SKM-1 treated with dmso at 0.1 percent for 144 hours (cell line): ENCODE data around the gene TMEM120B.
A peak's percentile ranks its signal among the peaks of the same experiment; 100 is the strongest.

ENCODE experiments used
- DNase-seq: peaks from one replicate; lab custom pipeline; 2025; ENCODE audit not compliant: unreplicated experiment; lab: John Stamatoyannopoulos, UW

TMEM120B gene

DNA sequence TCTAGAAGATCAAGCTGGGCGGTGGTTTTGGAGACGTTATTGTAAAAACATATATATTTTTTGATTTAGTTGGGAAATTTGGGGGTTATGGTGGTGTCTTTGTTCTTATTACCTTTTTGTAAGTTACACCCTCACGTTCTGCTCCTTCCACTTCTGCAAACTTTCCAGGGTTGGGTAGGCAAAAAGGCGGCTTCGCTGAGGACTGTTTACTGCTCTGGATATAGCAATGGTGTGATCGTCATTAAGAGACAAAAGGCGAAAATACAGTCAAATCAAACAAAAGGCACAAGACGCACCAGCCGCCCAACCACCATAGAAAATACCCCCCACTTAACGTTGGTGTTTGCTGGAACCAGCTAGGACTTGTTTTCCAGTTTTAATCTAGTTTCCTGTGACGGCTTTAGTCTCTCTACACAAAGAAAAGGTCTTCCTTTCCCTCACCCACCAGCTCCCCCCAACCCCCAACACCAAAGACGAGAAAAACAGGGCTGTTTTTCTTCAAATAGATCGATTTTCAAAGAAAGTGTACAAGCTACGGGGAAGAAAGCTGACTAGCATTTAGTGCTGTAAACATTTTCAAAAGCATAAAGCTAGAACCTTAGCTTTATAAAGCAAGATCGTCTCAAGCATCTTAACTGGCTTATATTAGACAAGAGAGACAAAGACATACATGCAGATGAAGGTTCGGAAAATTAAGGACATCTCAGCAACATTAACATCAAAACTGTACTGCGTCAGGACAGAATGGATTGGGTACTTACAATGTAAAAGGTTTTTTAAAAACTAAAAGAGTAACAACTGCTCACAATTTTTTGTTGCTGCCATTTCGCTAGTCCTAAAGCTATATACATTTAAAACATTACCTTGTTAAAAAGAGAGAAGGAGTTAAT is 89.3 kb downstream of the TMEM120B start:
- no peak for DNase-seq

DNA sequence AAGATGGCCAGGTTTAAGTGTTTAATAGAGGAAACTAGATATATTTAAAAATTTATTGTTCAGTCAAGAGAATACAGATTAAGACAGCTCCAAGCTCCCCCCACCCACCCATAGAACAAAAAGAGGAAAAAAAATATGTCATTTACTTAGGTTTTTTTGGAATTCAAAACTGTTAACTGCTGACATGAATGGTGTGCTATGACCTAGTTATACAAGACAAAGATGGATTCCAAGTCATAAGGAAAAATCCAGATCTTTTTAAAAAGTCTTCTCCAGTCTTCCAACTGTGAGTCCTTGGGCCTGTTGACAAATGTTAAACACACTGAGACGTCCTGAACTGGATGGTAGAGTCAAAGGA is 89.9 kb downstream of the TMEM120B start:
- DNase-seq, result no peak

DNA sequence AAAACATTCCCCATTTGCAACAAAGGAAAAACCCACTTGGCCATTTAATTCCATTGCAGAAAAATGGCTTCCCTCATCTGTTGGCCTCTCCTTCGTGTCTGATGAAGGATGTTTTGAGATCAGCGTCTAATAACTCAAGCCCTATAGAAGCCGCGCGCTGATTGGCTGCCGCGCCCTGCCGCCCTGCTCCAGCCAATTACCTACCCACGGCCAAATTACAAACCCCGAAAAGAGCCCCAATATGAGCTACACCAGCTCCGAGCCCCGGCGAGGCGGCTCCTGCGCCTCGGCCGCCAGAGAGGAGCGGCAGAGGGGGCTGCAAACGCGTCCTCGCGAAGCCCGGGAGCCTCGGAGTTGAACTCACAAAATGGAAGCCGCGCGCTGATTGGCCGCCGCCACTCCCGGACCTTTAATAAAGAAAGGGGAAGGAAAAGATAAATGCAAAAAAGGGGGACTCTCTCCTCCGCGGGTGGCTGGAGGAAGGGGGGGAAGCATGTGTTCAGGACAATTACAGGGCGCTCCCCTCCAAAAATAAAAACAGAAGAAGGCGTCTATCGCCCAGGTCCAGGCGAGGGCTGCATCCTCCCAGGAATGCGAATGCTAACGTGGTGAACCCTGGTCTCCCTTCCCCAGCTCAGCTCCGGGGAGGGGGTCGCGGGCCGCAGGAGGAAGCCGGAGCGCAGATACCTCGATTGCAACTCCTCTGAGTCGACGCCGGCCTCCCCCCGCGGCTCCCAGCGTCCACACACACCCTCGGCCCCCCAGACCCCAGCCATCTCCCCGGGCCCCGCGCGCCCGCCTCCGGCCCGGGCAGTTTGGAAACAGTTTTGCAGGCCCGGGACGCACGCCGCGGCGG is 90.5 kb downstream of the TMEM120B start:
- peak; percentile 78 for DNase-seq

DNA sequence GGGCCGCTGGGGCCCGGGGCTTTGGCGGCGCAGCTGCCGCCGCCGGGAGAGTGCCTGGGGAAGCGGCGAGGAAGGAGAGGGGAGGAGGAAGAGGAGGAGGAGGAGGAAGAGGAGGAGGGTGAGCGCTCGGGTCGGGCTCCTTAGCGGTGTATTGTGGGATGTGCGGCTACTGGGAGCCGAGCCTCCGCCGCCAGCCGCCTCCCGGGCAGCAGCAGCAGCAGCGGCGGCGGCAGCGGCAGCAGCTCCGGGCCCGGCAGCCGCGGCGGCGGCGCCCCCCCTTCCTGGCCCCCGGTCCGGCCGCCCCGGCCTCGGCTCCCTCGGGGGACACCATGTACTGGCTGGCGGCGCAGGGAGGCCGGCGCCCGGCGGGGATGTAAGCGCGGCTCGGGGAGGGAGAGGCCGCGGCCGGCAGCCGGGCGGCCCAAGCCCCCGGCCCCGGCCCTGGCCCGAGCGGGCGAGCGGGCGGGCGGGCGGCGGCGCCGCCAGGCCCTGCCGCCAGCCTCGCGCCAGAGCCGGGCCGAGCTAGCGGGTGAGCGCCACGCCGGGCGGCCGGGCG is 91.4 kb downstream of the TMEM120B start, which contains the start of gene SETD1B:
TSS of gene SETD1B (plus strand) at position 149 of the 556 bp plus-strand sequence. CDS start 729 bp downstream, outside the sequence.
- peak; percentile 65 for DNase-seq

DNA sequence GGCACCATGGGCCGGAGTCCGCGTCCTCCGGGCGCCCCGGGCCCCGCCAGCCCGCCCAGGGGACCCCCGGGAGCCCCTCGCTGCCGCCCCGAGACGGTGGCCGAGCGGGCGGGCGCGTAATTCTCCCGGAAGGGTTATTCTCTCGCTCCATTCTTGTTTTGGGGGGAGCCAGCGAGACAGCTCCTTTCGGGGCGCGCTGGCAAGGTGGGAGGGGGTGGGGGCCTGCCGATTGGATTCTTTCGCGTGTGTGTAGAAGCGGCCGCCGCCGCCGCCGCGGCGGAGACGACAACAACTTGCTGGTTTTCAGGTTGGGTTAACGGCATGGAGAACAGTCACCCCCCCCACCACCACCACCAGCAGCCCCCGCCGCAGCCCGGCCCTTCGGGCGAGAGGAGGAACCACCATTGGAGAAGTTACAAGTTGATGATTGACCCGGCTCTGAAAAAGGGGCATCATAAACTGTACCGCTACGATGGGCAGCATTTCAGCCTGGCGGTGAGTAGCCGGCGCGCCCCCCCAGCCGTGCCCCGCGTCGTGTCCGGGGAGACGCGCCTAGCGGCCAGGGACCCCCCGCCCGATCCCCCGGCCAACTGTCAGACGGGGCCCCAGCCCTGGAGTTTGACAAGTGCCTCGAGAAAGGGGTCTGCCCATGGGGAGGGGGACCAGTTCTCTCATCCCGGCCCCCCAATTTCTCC is 92.0 kb downstream of the TMEM120B start:
- DNase-seq, result no peak

DNA sequence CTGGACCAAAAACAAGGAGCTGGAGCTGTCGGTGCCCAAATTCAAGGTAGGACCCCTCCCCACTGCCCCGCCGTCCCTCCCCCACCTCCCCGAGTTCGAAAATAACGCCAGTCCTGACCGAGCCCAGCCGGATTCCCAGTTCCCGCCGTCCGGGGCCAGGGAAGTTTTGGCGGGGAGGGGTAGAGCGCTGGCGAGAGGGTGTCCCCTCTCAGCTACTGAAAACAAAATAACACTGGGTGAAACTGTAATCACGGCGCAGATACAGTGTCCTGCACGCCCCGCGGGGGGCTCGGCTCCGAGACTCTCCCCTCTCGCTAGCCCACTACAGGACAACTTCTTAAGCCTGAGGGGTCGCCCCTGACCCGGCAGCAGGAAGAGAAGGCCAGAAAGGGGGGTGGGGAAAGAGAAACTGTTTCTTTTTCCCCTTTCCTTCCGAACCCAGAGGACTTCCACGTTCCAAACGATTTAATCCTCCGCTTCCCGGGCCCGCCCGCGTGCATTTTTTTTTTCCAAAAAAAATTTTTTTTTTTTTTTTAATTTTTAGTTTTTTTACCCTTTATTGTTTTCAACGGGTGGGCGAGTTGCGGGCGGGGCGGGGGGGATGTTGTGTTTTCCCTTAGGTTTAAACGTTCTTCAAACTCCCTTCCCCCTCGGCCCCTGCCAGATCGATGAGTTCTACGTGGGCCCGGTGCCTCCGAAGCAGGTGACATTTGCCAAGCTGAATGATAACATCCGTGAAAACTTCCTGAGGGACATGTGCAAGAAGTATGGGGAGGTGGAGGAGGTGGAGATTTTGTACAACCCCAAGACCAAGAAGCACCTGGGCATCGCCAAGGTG is 92.8 kb downstream of the TMEM120B start:
- DNase-seq, result no peak

DNA sequence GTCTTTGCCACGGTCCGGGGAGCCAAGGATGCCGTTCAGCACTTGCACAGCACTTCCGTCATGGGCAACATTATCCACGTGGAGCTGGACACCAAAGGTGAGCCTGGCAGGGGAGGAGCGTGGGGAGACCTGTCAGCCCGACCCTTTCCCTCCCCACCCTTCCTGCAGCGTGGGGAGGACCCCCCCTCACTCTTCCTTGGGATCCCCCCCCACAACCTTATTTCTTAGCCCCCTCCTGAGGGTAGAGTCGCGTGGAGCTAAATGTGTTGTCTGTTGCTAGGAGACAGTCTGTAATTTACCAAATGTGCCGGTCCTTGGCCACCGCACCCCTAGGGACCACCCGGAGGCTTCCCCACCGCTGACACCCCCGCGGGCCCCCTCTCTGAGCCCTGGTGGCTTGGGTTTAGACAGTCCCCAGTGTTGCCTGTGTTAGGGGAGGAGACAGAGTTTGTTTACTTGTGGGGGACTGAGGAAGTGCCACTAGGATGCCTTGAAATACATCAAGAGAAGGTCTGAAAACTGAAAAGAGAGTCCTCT is 93.5 kb downstream of the TMEM120B start:
- no peak for DNase-seq

DNA sequence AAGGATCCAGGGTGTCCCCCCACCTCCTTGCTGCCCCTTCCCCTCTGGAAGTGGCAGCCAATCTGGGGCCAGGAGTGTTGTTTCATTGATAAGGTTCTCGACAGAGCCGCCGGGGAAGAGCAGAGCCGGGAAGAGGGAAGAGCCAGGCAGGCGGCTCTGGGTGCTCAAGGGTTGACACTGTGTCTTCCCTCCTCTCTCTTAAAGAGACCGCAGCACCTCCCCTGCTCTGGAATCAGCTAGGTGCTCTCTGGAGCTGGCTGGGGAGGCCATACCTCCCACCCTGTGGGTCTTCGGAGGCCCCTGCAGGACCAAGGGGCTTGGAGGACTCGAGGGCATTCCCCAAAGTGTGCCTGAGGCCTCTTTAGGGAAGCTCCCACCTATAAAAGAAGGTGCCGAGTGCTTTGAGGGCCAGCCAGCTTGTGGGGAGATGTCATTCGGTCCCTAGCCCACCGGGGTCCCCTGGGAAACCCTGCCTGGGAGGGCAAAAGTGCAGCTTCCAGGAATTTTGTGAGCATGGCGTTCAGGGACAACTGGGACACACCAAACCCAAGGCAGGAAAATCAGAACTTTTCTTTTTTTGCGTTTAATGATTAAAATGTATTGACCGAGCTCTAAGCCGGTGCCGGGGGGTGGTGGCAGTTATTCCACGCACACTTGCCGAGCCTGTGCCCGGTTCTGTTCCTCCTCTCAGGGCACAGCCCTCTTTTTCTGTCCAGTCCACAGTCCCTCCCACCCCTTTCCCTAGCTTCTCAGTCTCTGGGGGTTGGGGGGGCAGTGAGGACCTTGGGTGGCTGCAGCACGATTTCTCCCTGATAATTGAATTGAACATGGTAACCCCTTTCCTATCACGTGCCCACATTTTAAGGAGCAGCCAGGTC is 94.2 kb downstream of the TMEM120B start:
- no peak for DNase-seq

DNA sequence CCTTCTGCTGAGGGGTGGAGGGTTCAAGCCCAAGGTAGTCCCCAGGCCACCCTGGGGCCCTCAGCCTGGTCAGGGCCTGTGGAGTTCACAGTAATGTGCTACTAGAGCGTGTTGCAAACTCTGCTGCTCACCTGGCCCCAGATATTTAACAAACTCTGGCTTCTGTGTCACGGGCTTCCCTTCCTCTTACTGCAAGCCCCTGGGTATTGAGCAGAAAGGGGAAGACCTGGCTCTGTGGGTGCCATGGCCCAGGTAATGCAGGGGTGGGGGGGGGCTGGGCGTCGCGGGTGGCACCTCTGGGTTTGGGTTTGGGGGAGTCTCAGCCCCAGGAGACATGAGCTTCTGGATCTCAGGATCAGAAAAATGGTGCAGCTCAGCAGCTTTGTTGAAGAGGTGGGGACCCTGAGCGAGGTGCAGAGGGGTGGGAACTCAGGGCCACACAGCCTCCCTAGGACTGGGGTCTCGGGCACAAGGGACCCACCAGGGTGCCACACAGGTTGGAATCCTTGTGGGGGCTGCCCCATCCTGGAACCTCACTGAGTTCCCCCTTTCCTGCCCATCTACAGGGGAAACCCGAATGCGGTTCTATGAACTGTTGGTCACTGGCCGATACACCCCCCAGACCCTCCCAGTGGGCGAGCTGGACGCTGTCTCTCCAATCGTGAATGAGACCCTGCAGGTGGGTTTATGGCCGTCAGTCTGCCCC is 95.2 kb downstream of the TMEM120B start:
- DNase-seq, result no peak

DNA sequence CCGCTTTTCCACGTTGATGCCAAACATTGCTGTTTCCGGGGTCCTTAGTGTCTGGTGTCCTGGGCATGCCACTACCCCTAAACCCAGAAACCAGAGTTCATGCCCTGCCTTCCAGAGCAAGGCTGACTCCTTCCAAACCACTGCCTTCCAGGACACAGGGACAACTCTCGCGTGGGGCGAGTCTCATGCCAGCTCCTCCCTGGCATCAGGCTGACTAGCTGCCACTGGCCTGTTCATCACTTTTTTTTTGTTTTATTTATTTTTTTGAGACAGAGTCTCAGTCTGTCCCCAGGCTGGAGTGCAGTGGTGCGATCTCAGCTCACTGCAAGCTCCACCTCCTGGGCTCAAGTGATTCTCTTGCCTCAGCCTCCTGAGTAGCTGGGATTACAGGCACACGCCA is 96.1 kb downstream of the TMEM120B start:
- no peak for DNase-seq

DNA sequence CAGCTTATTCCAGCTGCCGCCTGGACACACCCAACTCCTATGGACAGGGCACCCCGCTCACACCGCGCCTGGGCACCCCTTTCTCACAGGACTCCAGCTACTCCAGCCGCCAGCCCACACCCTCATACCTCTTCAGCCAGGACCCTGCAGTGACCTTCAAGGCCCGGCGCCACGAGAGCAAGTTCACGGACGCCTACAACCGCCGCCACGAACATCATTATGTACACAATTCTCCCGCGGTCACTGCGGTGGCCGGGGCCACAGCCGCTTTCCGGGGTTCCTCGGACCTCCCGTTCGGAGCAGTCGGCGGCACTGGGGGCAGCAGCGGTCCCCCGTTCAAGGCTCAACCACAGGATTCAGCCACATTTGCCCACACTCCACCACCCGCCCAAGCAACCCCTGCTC is 97.2 kb downstream of the TMEM120B start:
- no peak for DNase-seq

DNA sequence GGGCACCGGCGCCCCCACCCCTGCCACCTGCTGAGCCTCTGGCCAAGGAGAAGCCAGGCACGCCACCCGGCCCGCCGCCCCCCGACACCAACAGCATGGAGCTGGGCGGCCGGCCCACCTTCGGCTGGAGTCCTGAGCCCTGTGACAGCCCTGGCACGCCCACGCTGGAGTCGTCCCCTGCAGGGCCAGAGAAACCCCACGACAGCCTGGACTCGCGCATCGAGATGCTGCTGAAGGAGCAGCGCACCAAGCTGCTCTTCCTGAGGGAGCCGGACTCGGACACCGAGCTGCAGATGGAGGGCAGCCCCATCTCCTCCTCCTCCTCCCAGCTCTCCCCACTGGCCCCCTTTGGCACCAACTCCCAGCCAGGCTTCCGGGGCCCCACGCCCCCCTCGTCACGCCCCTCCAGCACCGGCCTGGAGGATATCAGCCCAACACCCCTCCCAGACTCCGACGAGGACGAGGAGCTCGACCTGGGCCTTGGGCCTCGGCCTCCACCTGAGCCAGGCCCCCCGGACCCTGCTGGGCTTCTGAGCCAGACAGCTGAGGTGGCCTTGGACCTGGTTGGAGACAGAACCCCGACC is 97.8 kb downstream of the TMEM120B start:
- no peak for DNase-seq

DNA sequence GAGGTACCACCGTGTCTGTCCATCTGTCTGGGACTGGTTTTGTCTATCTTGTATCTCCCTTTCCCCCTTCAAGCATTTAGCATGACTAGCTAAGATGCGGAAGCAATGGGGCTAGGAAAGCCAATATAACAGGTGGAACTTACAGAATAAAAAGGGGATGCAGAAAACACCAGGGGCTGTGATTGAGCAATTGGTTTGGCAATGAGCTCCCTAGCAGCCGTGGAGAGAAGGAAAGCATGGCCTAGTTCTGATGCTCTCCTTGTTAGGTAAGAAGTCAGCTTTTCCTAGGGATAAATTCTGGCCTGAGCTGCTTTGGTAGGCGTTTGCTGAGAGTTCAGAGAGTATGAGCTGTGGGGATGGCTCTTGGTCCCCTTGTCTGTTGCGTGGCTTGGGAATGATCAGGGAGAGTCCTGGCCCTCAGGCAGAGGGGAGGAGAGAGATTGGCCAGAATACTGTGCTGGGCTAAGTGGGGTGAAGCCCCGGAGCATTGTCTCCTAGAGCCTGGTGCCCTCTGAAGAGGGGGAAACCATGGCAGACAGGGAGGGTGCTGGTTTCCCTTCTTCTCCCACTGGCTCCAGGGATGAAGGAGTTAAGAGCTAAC is 98.4 kb downstream of the TMEM120B start:
- DNase-seq, result no peak

DNA sequence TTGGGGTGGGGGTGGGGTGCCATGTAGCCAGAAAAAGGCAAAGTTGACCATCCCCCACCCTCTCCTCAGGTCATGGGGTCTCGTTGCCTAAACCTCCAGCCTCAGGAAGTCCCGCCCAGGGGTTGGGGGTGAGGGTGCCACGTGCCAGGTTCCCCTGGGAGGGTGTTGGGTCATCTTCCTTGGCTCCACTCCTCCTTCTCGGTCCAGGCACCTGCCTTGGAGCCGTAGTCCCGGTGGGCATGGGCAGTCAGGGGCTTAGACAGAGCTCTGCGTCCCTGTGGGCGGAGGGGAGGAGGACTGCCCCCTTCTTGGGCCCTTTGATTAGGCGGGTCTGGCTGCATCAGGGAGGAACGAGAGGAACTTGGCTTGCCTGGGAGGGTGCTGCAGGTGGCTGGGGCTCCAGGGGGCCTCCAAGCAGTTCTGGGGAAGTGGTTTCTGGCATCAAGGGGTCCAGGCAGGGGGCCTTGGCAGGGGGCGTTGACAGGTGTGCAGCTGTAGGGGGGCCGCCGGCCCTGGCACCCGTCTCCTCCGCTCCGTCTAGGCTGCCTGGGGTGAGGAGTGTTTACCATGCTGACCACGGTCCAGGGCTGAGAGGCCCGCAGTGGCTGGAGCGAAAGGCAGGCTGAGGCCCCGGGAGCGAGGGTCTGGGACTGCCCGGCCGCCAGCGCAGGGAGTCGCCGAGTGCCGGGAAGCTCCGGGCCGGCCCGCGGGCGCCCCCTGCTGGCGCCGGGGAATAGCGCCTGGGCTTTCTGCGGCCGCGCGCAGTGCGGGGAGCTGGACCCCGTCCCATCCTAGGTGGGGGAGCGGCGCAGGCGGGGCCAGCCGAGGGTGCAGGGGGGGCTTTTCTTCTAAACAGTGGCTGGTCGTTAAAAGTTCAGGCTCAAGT is 99.1 kb downstream of the TMEM120B start:
- DNase-seq, result no peak

DNA sequence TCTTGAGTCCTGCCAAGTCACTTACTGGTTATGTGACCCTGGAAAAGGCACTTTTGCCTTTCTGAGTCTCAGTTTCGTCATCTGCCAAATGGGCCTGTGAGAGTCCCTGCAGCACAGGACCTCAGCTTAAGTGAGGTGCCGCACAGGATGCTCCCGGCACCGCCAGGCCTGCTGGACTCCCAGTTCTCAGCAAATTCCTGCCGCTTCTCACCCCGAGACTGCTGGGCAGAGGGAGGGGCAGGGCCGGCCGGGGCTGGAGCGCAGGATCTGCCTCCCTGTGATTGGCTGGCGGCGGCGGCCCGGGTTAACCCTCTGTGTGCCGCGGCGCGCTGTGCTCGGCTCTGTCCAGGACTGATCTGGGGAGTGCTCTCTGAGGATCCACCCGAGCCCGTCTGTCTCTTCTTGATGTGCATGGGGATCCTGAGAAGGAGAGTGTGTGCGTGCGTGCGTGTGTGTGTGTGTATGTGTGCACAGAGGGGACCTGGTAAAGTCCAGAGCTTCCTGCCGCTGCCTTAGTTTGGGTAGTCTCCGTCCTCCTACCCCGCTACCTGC is 99.8 kb downstream of the TMEM120B start:
- DNase-seq, result no peak
